Keratinocyte (primary cell): ENCODE results near the gene PLXDC2. TPM values are rescaled to one million over a fixed set of nuclear protein-coding genes. Genes with fewer than 3 reads are reported as not detected.

Source experiments
- DNase-seq: peaks from one replicate; pipeline ENCODE4 v3.0.0-alpha.2; 2011; ENCODE audit warnings: low read depth, missing footprints, low spot score
- FAIRE-seq: peaks from 2 replicates; lab custom pipeline; 2011; peaks lifted over from hg19 to GRCh38; lab: Jason Lieb, UNC
- H2AFZ ChIP-seq: 2 replicates; pipeline ENCODE4 v1.6.0; 2012; ENCODE audit warnings: low read length, control low read depth, inconsistent platforms; ENCODE audit not compliant: control insufficient read depth
- H3K27ac ChIP-seq: 2 replicates; pipeline ENCODE4 v1.5.1; 2011; ENCODE audit warnings: low read length; ENCODE audit not compliant: control insufficient read depth, insufficient read depth
- H3K27me3 ChIP-seq: 3 replicates; pipeline ENCODE4 v1.6.0; 2011; ENCODE audit warnings: low read length; ENCODE audit not compliant: control insufficient read depth, insufficient read depth; ENCODE audit errors: extremely low read depth
- H3K36me3 ChIP-seq, 2 experiments: 2 replicates in 1 of 2; 3 replicates in 1 of 2; pipeline ENCODE4 v1.5.1; 2011; ENCODE audit warnings: low read length in 2 of 2, mild to moderate bottlenecking in 1 of 2; ENCODE audit not compliant: control insufficient read depth in 2 of 2, insufficient read depth in 2 of 2; ENCODE audit errors: extremely low read depth in 1 of 2
- H3K4me1 ChIP-seq: 3 replicates; pipeline ENCODE4 v1.5.1; 2011; ENCODE audit warnings: low read length; ENCODE audit not compliant: control insufficient read depth, insufficient read depth; ENCODE audit errors: extremely low read depth
- H3K4me2 ChIP-seq: 3 replicates; pipeline ENCODE4 v1.6.0; 2011; ENCODE audit warnings: low read depth, low read length; ENCODE audit not compliant: control insufficient read depth, insufficient read depth; ENCODE audit errors: extremely low read depth
- H3K4me3 ChIP-seq, 3 experiments: fragments of 200-600 bp in 1 of 3; sonication (generic) in 1 of 3; 2 replicates in 2 of 3; 3 replicates in 1 of 3; pipeline ENCODE4 v1.5.1; 2011 to 2016; ENCODE audit warnings: low read length in 3 of 3, mild to moderate bottlenecking in 3 of 3, control low read depth in 2 of 3, inconsistent platforms in 1 of 3, low read depth in 1 of 3, mixed read lengths in 1 of 3, mixed run types in 1 of 3, moderate library complexity in 1 of 3; ENCODE audit not compliant: control insufficient read depth in 2 of 3, insufficient read depth in 2 of 3; ENCODE audit errors: extremely low read depth in 1 of 3
- H3K79me2 ChIP-seq: 2 replicates; pipeline ENCODE4 v1.6.0; 2012; ENCODE audit warnings: low read length; ENCODE audit not compliant: control insufficient read depth, insufficient read depth
- H3K9ac ChIP-seq: 3 replicates; pipeline ENCODE4 v1.6.0; 2011; ENCODE audit warnings: low read length; ENCODE audit not compliant: control insufficient read depth, insufficient read depth; ENCODE audit errors: extremely low read depth
- H3K9me1 ChIP-seq: 3 replicates; pipeline ENCODE4 v1.6.0; 2011; ENCODE audit warnings: low read length; ENCODE audit not compliant: control insufficient read depth, insufficient read depth; ENCODE audit errors: extremely low read depth
- H3K9me3 ChIP-seq: 2 replicates; pipeline ENCODE4 v1.5.1; 2012; ENCODE audit warnings: low read depth, low read length; ENCODE audit not compliant: control insufficient read depth
- H4K20me1 ChIP-seq: 3 replicates; pipeline ENCODE4 v1.6.0; 2011; ENCODE audit warnings: low read length; ENCODE audit not compliant: control insufficient read depth, insufficient read depth; ENCODE audit errors: extremely low read depth
- EZH2 ChIP-seq: IDR thresholded peaks from one replicate; pipeline ENCODE4 v1.6.1; 2012; ENCODE audit warnings: inconsistent platforms, mild to moderate bottlenecking, low read length, moderate library complexity
- dilution Hi-C: fragments of 300-500 bp; cut with MboI; formaldehyde crosslinking; loops from one replicate; pipeline ENCODE4 v1.7.0; 2020; ENCODE audit warnings: low sequenced_read_pairs; ENCODE audit not compliant: extremely low pct_ligation_motif_present
- polyA plus RNA-seq, 5 experiments: library from polyadenylated mRNA; depleted of rRNA in 3 of 5; stranded (reverse) in 3 of 5; stranded (forward) in 1 of 5; unstranded in 1 of 5; fragments of >200 nt; gene quantifications; 1 replicate in 1 of 5; 2 replicates in 3 of 5; 3 replicates in 1 of 5; pipeline versions ENCODE4 v1.2.1 to v1.2.3, GENCODE V29; 2011 to 2012; ENCODE audit warnings: missing spikeins in 2 of 5, low read depth in 1 of 5, low replicate concordance in 1 of 5
- TF ChIP-seq, protein P1 (sequence below), 3 experiments: IDR thresholded peaks in 1 of 3; conservative IDR thresholded peaks in 1 of 3; optimal IDR thresholded peaks in 1 of 3; 2 replicates in 2 of 3; 3 replicates in 1 of 3; pipeline versions ENCODE3 to v1.5.1; 2011; ENCODE audit warnings: low read length in 3 of 3, mild to moderate bottlenecking in 3 of 3, moderate library complexity in 2 of 3, control low read depth in 1 of 3, inconsistent platforms in 1 of 3; ENCODE audit not compliant: insufficient read depth in 2 of 3; ENCODE audit errors: extremely low read depth in 1 of 3

Gene PLXDC2
- polyA plus RNA-seq, 1 donor (not counting 4 experiments of a cell fraction or from before 2014, with no cell fraction given), result 12.9 TPM

- no peak overlapping the region for H2AFZ ChIP-seq
- no peaks in the 10 kb centered on the region for H3K4me1 ChIP-seq
- no peaks in the 10 kb centered on the region for H3K36me3 ChIP-seq
- H3K79me2 ChIP-seq, result no peaks in the 10 kb centered on the region
- DNase-seq, result no peak
- no peaks in the 10 kb centered on the region for H4K20me1 ChIP-seq
- no peak for FAIRE-seq
- H3K4me3 ChIP-seq, result no peak overlapping the region
- no peak overlapping the region for H3K27ac ChIP-seq
- no peaks in the 10 kb centered on the region for H3K27me3 ChIP-seq
- H3K4me2 ChIP-seq, result no peak overlapping the region
- TF ChIP-seq, protein P1, sequence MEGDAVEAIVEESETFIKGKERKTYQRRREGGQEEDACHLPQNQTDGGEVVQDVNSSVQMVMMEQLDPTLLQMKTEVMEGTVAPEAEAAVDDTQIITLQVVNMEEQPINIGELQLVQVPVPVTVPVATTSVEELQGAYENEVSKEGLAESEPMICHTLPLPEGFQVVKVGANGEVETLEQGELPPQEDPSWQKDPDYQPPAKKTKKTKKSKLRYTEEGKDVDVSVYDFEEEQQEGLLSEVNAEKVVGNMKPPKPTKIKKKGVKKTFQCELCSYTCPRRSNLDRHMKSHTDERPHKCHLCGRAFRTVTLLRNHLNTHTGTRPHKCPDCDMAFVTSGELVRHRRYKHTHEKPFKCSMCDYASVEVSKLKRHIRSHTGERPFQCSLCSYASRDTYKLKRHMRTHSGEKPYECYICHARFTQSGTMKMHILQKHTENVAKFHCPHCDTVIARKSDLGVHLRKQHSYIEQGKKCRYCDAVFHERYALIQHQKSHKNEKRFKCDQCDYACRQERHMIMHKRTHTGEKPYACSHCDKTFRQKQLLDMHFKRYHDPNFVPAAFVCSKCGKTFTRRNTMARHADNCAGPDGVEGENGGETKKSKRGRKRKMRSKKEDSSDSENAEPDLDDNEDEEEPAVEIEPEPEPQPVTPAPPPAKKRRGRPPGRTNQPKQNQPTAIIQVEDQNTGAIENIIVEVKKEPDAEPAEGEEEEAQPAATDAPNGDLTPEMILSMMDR (optimal IDR thresholded peaks at IDR 0.05 in 1 of 3, IDR thresholded peaks at IDR 0.05 in 1 of 3, conservative IDR thresholded peaks at IDR 0.05 in 1 of 3; ENCODE audit: extremely low read depth in 1 of 3, insufficient read depth in 2 of 3, low read length in 3 of 3), result no peak
- no peak for TF ChIP-seq EZH2
- dilution Hi-C loops, result no loop called here
- H3K9me1 ChIP-seq, result no peaks in the 10 kb centered on the region
- H3K9me3 ChIP-seq, result no peaks in the 10 kb centered on the region
- H3K9ac ChIP-seq, result no peak overlapping the region
These were observed 22.9 kb downstream of the PLXDC2 start for GRCh38 chr10:19839090-19839489.

GRCh38 chr10:19839552-19839951, 23.3 kb downstream of the PLXDC2 start:
- H3K27me3 ChIP-seq, result no peaks in the 10 kb centered on the region
- no peaks in the 10 kb centered on the region for H3K9me3 ChIP-seq
- no peaks in the 10 kb centered on the region for H3K4me1 ChIP-seq
- TF ChIP-seq EZH2, result no peak
- TF ChIP-seq, protein P1 (optimal IDR thresholded peaks at IDR 0.05 in 1 of 3, IDR thresholded peaks at IDR 0.05 in 1 of 3, conservative IDR thresholded peaks at IDR 0.05 in 1 of 3; ENCODE audit: extremely low read depth in 1 of 3, insufficient read depth in 2 of 3, low read length in 3 of 3), result no peak
- dilution Hi-C loops, result no loop called here
- no peak for FAIRE-seq
- no peaks in the 10 kb centered on the region for H3K36me3 ChIP-seq
- no peak overlapping the region for H3K27ac ChIP-seq
- DNase-seq, result no peak
- no peak overlapping the region for H2AFZ ChIP-seq
- no peak overlapping the region for H3K9ac ChIP-seq
- H4K20me1 ChIP-seq, result no peaks in the 10 kb centered on the region
- no peak overlapping the region for H3K4me2 ChIP-seq
- H3K79me2 ChIP-seq, result no peaks in the 10 kb centered on the region
- H3K4me3 ChIP-seq, result no peak overlapping the region
- no peaks in the 10 kb centered on the region for H3K9me1 ChIP-seq
